H7 (cell line): ENCODE results near the gene CD38. TPM values are rescaled to one million over a fixed set of nuclear protein-coding genes. Genes with fewer than 3 reads are reported as not detected.

Experiments
- DNase-seq: peaks from one replicate; pipeline ENCODE4 v3.0.0; 2012
- H3K27me3 ChIP-seq: 2 replicates; pipeline ENCODE4 v1.6.0; 2011; ENCODE audit warnings: mild to moderate bottlenecking, low read length; ENCODE audit not compliant: control insufficient read depth, insufficient read depth
- H3K36me3 ChIP-seq: replicated peaks from 2 replicates; pipeline ENCODE4 v1.5.1; 2011; ENCODE audit warnings: low read length; ENCODE audit not compliant: control insufficient read depth, insufficient read depth
- H3K4me3 ChIP-seq: 2 replicates; pipeline ENCODE4 v1.5.1; 2011; ENCODE audit warnings: low read depth, mild to moderate bottlenecking, control low read depth, low read length, moderate library complexity; ENCODE audit not compliant: insufficient read depth
- total RNA-seq: library from RNA; depleted of rRNA; stranded (reverse); fragments of >200 nt; shearing (Covaris generic); gene quantifications from 2 replicates; pipeline ENCODE4 v1.2.3, GENCODE V29; 2014

The CD38 gene
- total RNA-seq, 1 experiment from 2014 or later = 1.1 TPM

DNA sequence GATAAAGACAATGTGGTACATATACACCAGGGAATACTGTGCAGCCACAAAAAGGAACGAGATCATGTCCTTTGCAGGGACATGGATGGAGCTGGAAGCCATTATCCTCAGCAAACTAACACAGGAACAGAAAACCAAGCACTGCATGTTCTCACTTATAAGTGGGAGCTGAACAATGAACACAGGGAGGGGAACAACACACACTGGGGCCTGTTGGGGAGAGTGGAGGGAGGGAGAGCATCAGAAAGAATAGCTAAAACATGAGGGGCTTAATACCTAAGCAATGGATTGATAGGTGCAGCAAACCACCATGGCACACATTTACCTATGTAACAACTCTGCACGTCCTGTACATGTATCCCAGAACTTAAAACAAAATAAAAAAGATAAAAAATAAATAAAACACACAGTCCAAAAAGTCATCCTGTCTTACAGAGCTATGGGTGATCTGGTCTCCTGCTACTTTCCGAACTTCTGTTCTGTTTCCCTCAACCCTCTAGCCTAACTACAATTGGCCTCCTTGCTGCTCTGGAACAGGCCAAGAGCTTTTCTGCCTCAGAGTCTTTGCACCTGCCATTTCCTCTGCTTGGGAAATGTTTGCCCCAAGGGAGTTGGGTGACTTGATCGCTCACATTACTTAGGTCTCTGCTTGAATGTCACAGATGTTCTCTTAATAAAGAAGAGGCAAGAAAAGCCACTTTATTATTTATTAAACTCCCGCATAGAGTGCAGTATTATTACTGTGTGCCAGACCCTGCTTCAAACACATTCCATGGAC is 1.1 kb upstream of the CD38 start:
- Histone ChIP-seq H3K36me3 (no peaks in the 10 kb centered on the region), H3K4me3 (no peak overlapping the region), H3K27me3 (peaks cover 31% of the 10 kb centered on the region)
- no peak for DNase-seq

GRCh38 chr4:15777697-15778288 is 335 bp upstream of the CD38 start:
- no peak for DNase-seq
- H3K4me3 ChIP-seq = peak overlapping the region; percentile 51
- H3K36me3 ChIP-seq = no peaks in the 10 kb centered on the region
- peaks cover 31% of the 10 kb centered on the region for H3K27me3 ChIP-seq

GRCh38 chr4:15779306-15779705 is 1.2 kb downstream of the CD38 start:
- peak overlapping the region; percentile 51 for H3K4me3 ChIP-seq
- H3K36me3 ChIP-seq = no peaks in the 10 kb centered on the region
- peak; percentile 76 for DNase-seq
- peaks cover 31% of the 10 kb centered on the region for H3K27me3 ChIP-seq

- no peak for DNase-seq
- H3K4me3 ChIP-seq = no peak overlapping the region
- no peaks in the 10 kb centered on the region for H3K36me3 ChIP-seq
- H3K27me3 ChIP-seq = peaks cover 31% of the 10 kb centered on the region
These were observed 1.7 kb downstream of the CD38 start for GRCh38 chr4:15779809-15780208.

GRCh38 chr4:15781427-15782095 is 3.4 kb downstream of the CD38 start:
- no peak for DNase-seq
- Histone ChIP-seq H3K36me3 (no peaks in the 10 kb centered on the region), H3K4me3 (no peak overlapping the region), H3K27me3 (peaks cover 31% of the 10 kb centered on the region)

GRCh38 chr4:15783676-15784075 is 5.5 kb downstream of the CD38 start:
- no peak for DNase-seq
- Histone ChIP-seq H3K27me3 (peaks cover 13% of the 10 kb centered on the region), H3K4me3 (no peak overlapping the region), H3K36me3 (no peaks in the 10 kb centered on the region)

DNA sequence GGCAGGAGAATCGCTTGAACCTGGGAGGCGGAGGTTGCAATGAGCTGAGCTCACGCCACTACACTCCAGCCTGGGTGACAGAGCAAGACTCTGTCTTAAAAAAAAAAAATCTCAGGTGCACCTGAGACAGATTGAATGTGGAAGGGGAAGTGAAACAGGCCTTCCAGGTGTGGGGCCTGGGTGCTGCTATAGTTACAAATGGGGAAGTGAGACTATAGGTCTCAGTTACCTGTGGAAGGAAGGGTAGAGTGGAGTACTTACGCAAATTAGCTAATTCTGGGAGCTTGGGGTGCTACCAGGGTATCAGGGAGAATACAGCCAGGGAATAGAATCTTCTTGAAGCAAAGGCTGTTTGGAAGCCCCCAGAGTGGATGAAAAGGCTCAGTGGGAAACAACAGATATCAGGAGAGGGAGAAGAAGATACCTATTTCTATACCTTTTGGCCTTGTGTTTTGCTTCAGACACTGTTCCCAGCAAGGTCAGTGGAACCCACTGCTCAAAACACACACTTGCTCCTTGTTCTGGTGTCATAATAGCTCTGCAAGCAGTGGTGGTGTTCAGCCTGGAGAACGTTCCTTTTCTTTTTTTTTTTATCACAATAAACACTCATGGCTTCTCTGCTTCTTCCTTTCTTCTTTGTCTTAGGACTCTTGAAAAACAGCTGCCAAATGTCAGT is 7.0 kb downstream of the CD38 start:
- DNase-seq = no peak
- Histone ChIP-seq H3K4me3 (no peak overlapping the region), H3K27me3 (no peaks in the 10 kb centered on the region; the same call in 1 of the 2 replicates), H3K36me3 (no peaks in the 10 kb centered on the region)

DNA sequence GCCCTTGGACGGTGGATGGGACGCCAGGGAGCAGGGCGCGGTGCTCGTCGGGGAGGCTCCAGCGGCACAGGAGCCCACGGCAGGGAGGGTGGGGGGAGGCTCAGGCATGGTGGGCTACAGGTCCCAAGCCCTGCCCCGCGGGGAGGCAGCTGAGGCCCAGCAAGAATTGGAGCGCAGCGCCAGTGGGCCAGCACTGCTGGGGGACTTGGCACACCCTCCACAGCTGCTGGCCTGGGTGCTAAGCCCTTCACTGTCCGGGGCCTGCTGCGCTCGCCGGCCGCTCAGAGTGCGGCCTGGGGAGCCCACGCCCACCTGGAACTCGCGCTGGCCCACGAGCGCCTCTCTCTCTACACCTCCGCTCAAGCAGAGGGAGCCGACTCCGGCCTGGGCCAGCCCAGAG is 8.6 kb downstream of the CD38 start:
- DNase-seq = no peak
- no peaks in the 10 kb centered on the region for H3K36me3 ChIP-seq
- no peaks in the 10 kb centered on the region for H3K27me3 ChIP-seq
- H3K4me3 ChIP-seq = no peak overlapping the region

DNA sequence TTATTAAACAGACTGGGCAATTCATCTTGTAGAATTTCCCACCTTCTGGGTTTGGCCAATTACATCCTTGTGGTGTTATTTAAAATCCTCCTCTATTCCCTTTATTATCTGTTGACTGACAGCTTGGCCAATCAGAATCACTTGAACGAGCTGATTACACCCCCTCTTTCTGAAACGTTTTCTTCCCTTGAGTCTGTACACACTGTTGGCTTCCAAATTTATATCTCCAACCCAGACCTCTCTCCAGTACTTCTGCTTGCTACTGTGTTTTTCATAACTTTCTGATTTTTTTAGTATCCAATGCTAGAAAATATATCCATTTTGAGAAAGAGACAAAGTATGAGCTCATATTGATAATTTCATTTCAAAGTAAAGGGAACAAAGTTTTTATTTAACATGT is 14.8 kb downstream of the CD38 start:
- H3K36me3 ChIP-seq = no peaks in the 10 kb centered on the region
- H3K27me3 ChIP-seq = no peaks in the 10 kb centered on the region
- no peak overlapping the region for H3K4me3 ChIP-seq
- no peak for DNase-seq

- H3K36me3 ChIP-seq = no peaks in the 10 kb centered on the region
- no peak for DNase-seq
- no peaks in the 10 kb centered on the region for H3K27me3 ChIP-seq
- no peak overlapping the region for H3K4me3 ChIP-seq
These were observed 15.6 kb downstream of the CD38 start for GRCh38 chr4:15793506-15794363.

DNA sequence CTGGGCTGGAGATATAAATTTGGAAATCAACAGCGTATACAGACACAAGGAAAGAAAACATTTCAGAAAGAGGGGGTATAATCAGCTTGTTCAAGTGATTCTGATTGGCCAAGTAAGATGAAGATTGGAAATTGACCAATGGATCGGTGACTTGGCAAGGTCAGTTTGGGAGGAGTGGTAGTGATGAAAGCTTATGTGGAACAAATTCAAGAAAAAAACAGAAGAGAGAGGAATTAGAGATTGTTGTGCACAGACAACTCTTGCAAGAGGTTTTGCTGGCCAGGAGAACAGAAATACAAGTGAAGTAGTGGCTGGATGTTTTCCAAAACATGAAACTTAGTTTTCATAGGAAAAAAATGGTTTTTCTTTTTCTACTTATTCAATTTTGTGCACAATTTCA is 16.3 kb downstream of the CD38 start:
- DNase-seq = no peak
- Histone ChIP-seq H3K27me3 (no peaks in the 10 kb centered on the region), H3K36me3 (no peaks in the 10 kb centered on the region), H3K4me3 (no peak overlapping the region)

DNA sequence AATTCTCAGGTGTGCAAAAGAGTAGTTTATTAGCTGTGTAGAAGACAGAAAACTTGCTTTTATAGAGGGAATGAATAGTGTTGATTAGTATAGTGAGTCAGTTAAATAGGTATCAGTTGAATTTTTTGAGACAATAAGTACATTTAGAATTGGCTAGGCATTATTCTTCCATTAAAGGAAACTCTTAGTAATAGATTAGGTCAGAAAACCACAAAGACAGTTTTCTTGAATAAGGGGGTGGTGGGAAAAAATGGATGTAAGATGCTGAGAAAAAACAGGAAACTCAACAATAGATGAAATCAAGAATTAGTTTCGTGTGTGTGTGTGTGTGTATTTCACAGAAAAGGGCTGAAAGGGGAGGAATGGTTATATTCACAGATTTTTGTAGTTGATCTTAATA is 16.8 kb downstream of the CD38 start:
- Histone ChIP-seq H3K4me3 (no peak overlapping the region), H3K36me3 (no peaks in the 10 kb centered on the region), H3K27me3 (no peaks in the 10 kb centered on the region)
- no peak for DNase-seq

GRCh38 chr4:15797320-15797719 is 19.2 kb downstream of the CD38 start:
- Histone ChIP-seq H3K36me3 (no peaks in the 10 kb centered on the region), H3K4me3 (no peak overlapping the region), H3K27me3 (no peaks in the 10 kb centered on the region)
- DNase-seq = no peak

- no peak for DNase-seq
- Histone ChIP-seq H3K4me3 (no peak overlapping the region), H3K36me3 (no peaks in the 10 kb centered on the region), H3K27me3 (no peaks in the 10 kb centered on the region)
These were observed 21.0 kb downstream of the CD38 start for GRCh38 chr4:15799141-15799540.
